Right lobe of liver (tissue), 6 donors: ENCODE measurements around the gene ADGRG6. TPM values are rescaled to one million over a fixed set of nuclear protein-coding genes. Genes with fewer than 3 reads are reported as not detected.

Experiments used
- ATAC-seq, 4 donors: fragments of 200-7000 bp; cut with Tn5 transposase; one replicate each; pipeline ENCODE4 v1.9.1; 2020; ENCODE audit warnings: mild to moderate bottlenecking in 4 of 4, moderate library complexity in 4 of 4
- DNase-seq, 3 donors: peaks; one replicate each; pipeline ENCODE4 v3.0.0-alpha.2; 2020
- H3K27ac ChIP-seq, 3 donors: fragments of 200-600 bp; one replicate each; pipeline ENCODE4 v1.8.0; 2022
- H3K27me3 ChIP-seq, 2 donors: fragments of 200-600 bp; one replicate each; pipeline ENCODE4 v1.8.0; 2022
- H3K36me3 ChIP-seq, 4 donors: fragments of 200-600 bp; sonication (generic) in 1 of 4; one replicate each; pipeline versions ENCODE4 v1.5.1 to v1.8.0; 2017 to 2022; ENCODE audit warnings: control low read depth in 1 of 4
- H3K4me1 ChIP-seq, 4 donors: fragments of 200-600 bp; sonication (generic) in 1 of 4; one replicate each; pipeline versions ENCODE4 v1.5.1 to v1.8.0; 2017 to 2022; ENCODE audit warnings: control low read depth in 1 of 4
- H3K4me3 ChIP-seq, 3 donors: fragments of 200-600 bp; one replicate each; pipeline ENCODE4 v1.8.0; 2022
- H3K9me3 ChIP-seq, 4 donors: fragments of 200-600 bp; sonication (generic) in 1 of 4; one replicate each; pipeline versions ENCODE4 v1.5.1 to v1.8.0; 2017 to 2022; ENCODE audit warnings: control low read depth in 1 of 4
- CTCF ChIP-seq, 4 donors: fragments of 200-600 bp in 3 of 4; fragments of 450-650 bp in 1 of 4; IDR thresholded peaks; one replicate each; pipeline versions ENCODE4 v1.5.1 to v1.8.0; 2016 to 2022; ENCODE audit warnings: antibody characterized with exemption in 4 of 4, mild to moderate bottlenecking in 2 of 4
- POLR2A ChIP-seq: fragments of 450-650 bp; IDR thresholded peaks from one replicate; pipeline ENCODE4 v1.6.1; 2017; ENCODE audit warnings: antibody characterized with exemption, mild to moderate bottlenecking
- WGBS: methylation state at CpG from one replicate; pipeline ENCODE4 v1.1.6; 2018; ENCODE audit warnings: low coverage, low lambda C conversion rate; ENCODE audit not compliant: insufficient coverage; ENCODE audit errors: missing lambda C conversion rate; 5-methylcytosine and 5-hydroxymethylcytosine counted together
- intact Hi-C, 2 donors: fragments of 100-400 bp; cut with DNase I; formaldehyde crosslinking; loops; one replicate each; pipeline versions ENCODE4 v1.11.2 to v1.14.1; 2022
- total RNA-seq, 6 experiments: library from RNA; depleted of rRNA in 2 of 6; stranded (reverse); fragments of >200 nt in 2 of 6; fragmentation: NEBNext Ultra II Directional in 3 of 6; extraction: Animal tissue kit (Norgen Biotek cat#: 25700) in 3 of 6; gene quantifications; one replicate each; pipeline versions ENCODE4 v1.1.0 to v1.2.4, GENCODE V29; 2016 to 2023
- donor health status: DM: no; HTN: yes; CAD: no.
- donor health status: DM: no; HTN: no; CAD: no.
- donor health status: DM: no; HTN: no; CAD: no.
- donor health status: DM: no; HTN: yes; CAD: no.
- donor health status: DM: no; HTN: yes; CAD: no.

Gene ADGRG6
- total RNA-seq, 6 experiments from 2014 or later, result 49.6 to 114 (median 94.6) TPM

GRCh38 chr6:142408409-142408808 is 106.6 kb downstream of the ADGRG6 start:
- H3K27ac ChIP-seq, result no peak overlapping the region

GRCh38 chr6:142409794-142410193 is 108.0 kb downstream of the ADGRG6 start:
- H3K27ac ChIP-seq, result no peak overlapping the region
- H3K4me3 ChIP-seq, result no peak overlapping the region
- H3K36me3 ChIP-seq, result peaks cover 0 to 35% (median 14%) of the 10 kb centered on the region in 4 donors
- 82% methylated on average over 1 of the region's 1 CpG for WGBS
- TF ChIP-seq CTCF (IDR thresholded peaks at IDR 0.05) (no peak), POLR2A (no peak)
- H3K9me3 ChIP-seq, result no peaks in the 10 kb centered on the region
- no peaks in the 10 kb centered on the region for H3K27me3 ChIP-seq
- no peak for DNase-seq
- ATAC-seq, result no peak
- intact Hi-C loops, result no loop called here
- H3K4me1 ChIP-seq, result peaks cover 0 to 19% (median 4%) of the 10 kb centered on the region in 4 donors

More at GRCh38 chr6:142408409-142408808, 106.6 kb downstream of the ADGRG6 start:
- TF ChIP-seq CTCF (IDR thresholded peaks at IDR 0.05) (no peak), POLR2A (no peak)
- Histone ChIP-seq H3K27me3 (no peaks in the 10 kb centered on the region), H3K4me1 (peaks cover 0 to 19% (median 4%) of the 10 kb centered on the region in 4 donors), H3K9me3 (no peaks in the 10 kb centered on the region), H3K4me3 (no peak overlapping the region), H3K36me3 (peaks cover 0 to 27% (median 13%) of the 10 kb centered on the region in 4 donors)
- intact Hi-C loops, result no loop called here
- DNase-seq (no peak), ATAC-seq (no peak)

GRCh38 chr6:142411145-142411544 is 109.3 kb downstream of the ADGRG6 start:
- 85% methylated on average over 2 of the region's 2 CpGs for WGBS
- Histone ChIP-seq H3K9me3 (no peaks in the 10 kb centered on the region), H3K27me3 (no peaks in the 10 kb centered on the region), H3K27ac (no peak overlapping the region), H3K4me1 (peaks cover 0 to 8% (median 3%) of the 10 kb centered on the region in 4 donors), H3K4me3 (no peak overlapping the region), H3K36me3 (peaks cover 0 to 49% (median 18%) of the 10 kb centered on the region in 4 donors)
- intact Hi-C loops, result no loop called here
- ATAC-seq, result no peak
- no peak for TF ChIP-seq CTCF (IDR thresholded peaks at IDR 0.05)
- TF ChIP-seq POLR2A, result no peak
- no peak for DNase-seq

GRCh38 chr6:142412241-142412640 is 110.4 kb downstream of the ADGRG6 start:
- Histone ChIP-seq H3K4me1 (no peaks in the 10 kb centered on the region), H3K36me3 (peaks cover 0 to 60% (median 23%) of the 10 kb centered on the region in 4 donors), H3K27ac (no peak overlapping the region), H3K27me3 (no peaks in the 10 kb centered on the region), H3K9me3 (no peaks in the 10 kb centered on the region), H3K4me3 (no peak overlapping the region)
- DNase-seq, result no peak
- no peak for ATAC-seq
- 69% methylated on average over 2 of the region's 2 CpGs for WGBS
- no peak for TF ChIP-seq POLR2A
- TF ChIP-seq CTCF (IDR thresholded peaks at IDR 0.05), result no peak
- intact Hi-C loops, result no loop called here

- no peak for TF ChIP-seq POLR2A
- no peak for TF ChIP-seq CTCF (IDR thresholded peaks at IDR 0.05)
- WGBS, result 85% methylated on average over 2 of the region's 2 CpGs
- ATAC-seq (no peak), DNase-seq (no peak)
- Histone ChIP-seq H3K36me3 (peaks cover 0 to 64% (median 24%) of the 10 kb centered on the region in 4 donors), H3K4me1 (no peaks in the 10 kb centered on the region), H3K9me3 (no peaks in the 10 kb centered on the region), H3K27ac (no peak overlapping the region), H3K4me3 (no peak overlapping the region), H3K27me3 (no peaks in the 10 kb centered on the region)
- intact Hi-C loops, result no loop called here
These were observed 110.9 kb downstream of the ADGRG6 start for GRCh38 chr6:142412658-142413057.
